NCI-H187 treated with DMSO at 0.1 percent for 48 hours (cell line): ENCODE data around the gene SNTB2.
"Not testable (repeated sequence)": the region's sequence is repeated elsewhere in the genome, so short reads cannot be mapped to it uniquely, and the experiment has no call there.

Source experiments
- DNase-seq: peaks from one replicate; lab custom pipeline; 2025; lab: John Stamatoyannopoulos, UW

The SNTB2 gene

GRCh38 chr16:69286941-69287713, 100.2 kb downstream of the SNTB2 start:
- no peak for DNase-seq

- DNase-seq: not testable (repeated sequence)
These were observed 104.7 kb downstream of the SNTB2 start for GRCh38 chr16:69291657-69292056.

GRCh38 chr16:69293401-69293800, 106.4 kb downstream of the SNTB2 start:
- DNase-seq: no peak

- DNase-seq: no peak
These were observed 107.1 kb downstream of the SNTB2 start for GRCh38 chr16:69294051-69294450.

GRCh38 chr16:69296771-69297170, 109.8 kb downstream of the SNTB2 start:
- not testable (repeated sequence) for DNase-seq

GRCh38 chr16:69298261-69298660, 111.3 kb downstream of the SNTB2 start:
- DNase-seq: no peak

GRCh38 chr16:69301187-69301586, 114.2 kb downstream of the SNTB2 start:
- no peak for DNase-seq

GRCh38 chr16:69301861-69302260, 114.9 kb downstream of the SNTB2 start:
- no peak for DNase-seq

GRCh38 chr16:69302301-69302700, 115.3 kb downstream of the SNTB2 start:
- DNase-seq: no peak

- no peak for DNase-seq
These were observed 119.1 kb downstream of the SNTB2 start for GRCh38 chr16:69306031-69306430.

- no peak for DNase-seq
These were observed 120.1 kb downstream of the SNTB2 start for GRCh38 chr16:69307091-69307490.

- no peak for DNase-seq
These were observed 120.9 kb downstream of the SNTB2 start for GRCh38 chr16:69307856-69308255.

- no peak for DNase-seq
These were observed 122.4 kb downstream of the SNTB2 start for GRCh38 chr16:69309316-69309715.

GRCh38 chr16:69310653-69311532, 123.9 kb downstream of the SNTB2 start, which contains the start of gene VPS4A:
Gene VPS4A, plus strand, starts transcription at chr16:69311350. Its CDS starts 162 bp downstream, at chr16:69311512.
- peak; percentile 55 for DNase-seq

- DNase-seq: no peak
These were observed 124.8 kb downstream of the SNTB2 start for GRCh38 chr16:69311533-69312387.

GRCh38 chr16:69313469-69313868, 126.5 kb downstream of the SNTB2 start:
- no peak for DNase-seq

GRCh38 chr16:69314534-69314933, 127.6 kb downstream of the SNTB2 start:
- no peak for DNase-seq

- DNase-seq: no peak
These were observed 128.7 kb downstream of the SNTB2 start for GRCh38 chr16:69315486-69316311.

GRCh38 chr16:69316595-69317034, 129.7 kb downstream of the SNTB2 start:
- DNase-seq: no peak

GRCh38 chr16:69318177-69318910, 131.4 kb downstream of the SNTB2 start:
- DNase-seq: no peak
